PC-9 (cell line): ENCODE measurements around the gene SRRT. TPM values are rescaled to one million over a fixed set of nuclear protein-coding genes. Genes with fewer than 3 reads are reported as not detected.

Experiments
- BruUV-seq: library from RNA; stranded (reverse); fragments of 400-500 nt; replicated peaks from 2 replicates; lab custom pipeline; 2021; lab: Mats Ljungman, UMichigan
- CTCF ChIA-PET: fragments of 300-600 bp; sonication (Branson Sonifier 250); formaldehyde crosslinking; loops from one replicate; lab custom pipeline; 2022; ENCODE audit warnings: antibody characterized with exemption; lab: Charles Lee
- POLR2A ChIA-PET: fragments of 300-600 bp; sonication (Branson Sonifier 250); formaldehyde crosslinking; loops from one replicate; lab custom pipeline; 2022; ENCODE audit warnings: antibody characterized with exemption; ENCODE audit not compliant: unreplicated experiment; lab: Charles Lee
- DNase-seq, 2 experiments: peaks; one replicate each; pipeline versions ENCODE4 v3.0.0 to v3.0.0-alpha.2; 2015 to 2022; ENCODE audit warnings: mixed read lengths in 1 of 2
- H2AFZ ChIP-seq: fragments of 200-600 bp; sonication (generic); 2 replicates; pipeline ENCODE4 v1.8.1; 2017; ENCODE audit warnings: antibody characterized with exemption
- H3F3A ChIP-seq: fragments of 200-600 bp; sonication (generic); 2 replicates; pipeline ENCODE4 v1.8.1; 2017; ENCODE audit warnings: antibody characterized with exemption, mild to moderate bottlenecking, low read depth; ENCODE audit not compliant: insufficient read depth
- H3K27ac ChIP-seq: fragments of 200-600 bp; sonication (generic); 2 replicates; pipeline ENCODE4 v1.6.1; 2016; ENCODE audit warnings: mixed run types
- H3K27me3 ChIP-seq: fragments of 200-600 bp; sonication (generic); 2 replicates; pipeline ENCODE4 v1.6.1; 2016; ENCODE audit warnings: low read depth, mixed run types; ENCODE audit not compliant: insufficient read depth
- H3K36me3 ChIP-seq: fragments of 200-600 bp; sonication (generic); 2 replicates; pipeline ENCODE4 v1.6.1; 2016; ENCODE audit warnings: low read depth, mixed run types
- H3K4me1 ChIP-seq: fragments of 200-600 bp; sonication (generic); replicated peaks from 2 replicates; pipeline ENCODE4 v1.6.1; 2016; ENCODE audit warnings: mixed run types; ENCODE audit not compliant: insufficient read depth
- H3K4me2 ChIP-seq: fragments of 200-600 bp; sonication (generic); 2 replicates; pipeline ENCODE4 v1.6.1; 2017; ENCODE audit warnings: mixed run types
- H3K4me3 ChIP-seq: fragments of 200-600 bp; sonication (generic); 2 replicates; pipeline ENCODE4 v1.6.1; 2016; ENCODE audit warnings: mixed run types
- H3K79me2 ChIP-seq: fragments of 200-600 bp; sonication (generic); 2 replicates; pipeline ENCODE4 v1.6.1; 2017; ENCODE audit warnings: low read depth, mixed run types
- H3K9me2 ChIP-seq: fragments of 200-600 bp; sonication (generic); 2 replicates; pipeline ENCODE4 v1.8.1; 2017; ENCODE audit warnings: mild to moderate bottlenecking; ENCODE audit not compliant: insufficient read depth
- H3K9me3 ChIP-seq: fragments of 200-600 bp; sonication (generic); 2 replicates; pipeline ENCODE4 v1.8.1; 2016; ENCODE audit warnings: low read depth; ENCODE audit not compliant: insufficient read depth
- H4K20me1 ChIP-seq: fragments of 200-600 bp; sonication (generic); 2 replicates; pipeline ENCODE4 v1.8.1; 2017; ENCODE audit not compliant: insufficient read depth
- CTCF ChIP-seq: fragments of 200-600 bp; sonication (generic); conservative IDR thresholded peaks from 2 replicates; pipeline ENCODE4 v1.6.1; 2017; ENCODE audit warnings: mixed run types, antibody characterized with exemption, mild to moderate bottlenecking, moderate library complexity
- EZH2 ChIP-seq: fragments of 200-600 bp; sonication (generic); IDR thresholded peaks from 2 replicates; pipeline ENCODE4 v1.8.0; 2017; ENCODE audit warnings: antibody characterized with exemption, low read depth
- intact Hi-C: fragments of 100-400 bp; cut with micrococcal nuclease; formaldehyde crosslinking; loops from one replicate; pipeline ENCODE4 v1.10.0; 2022; ENCODE audit not compliant: unreplicated experiment
- total RNA-seq: library from RNA; stranded (reverse); gene quantifications from 2 replicates; pipeline ENCODE4 v1.2.3, GENCODE V29; 2021

SRRT gene
- total RNA-seq, 1 experiment from 2014 or later, result 144 TPM

GRCh38 chr7:100886142-100886935 is 11.4 kb downstream of the SRRT start:
- H3K9me2 ChIP-seq, result no peaks in the 10 kb centered on the region
- H3K9me3 ChIP-seq, result no peaks in the 10 kb centered on the region
- no peak overlapping the region for H3K27ac ChIP-seq
- peaks cover 8% of the 10 kb centered on the region for H4K20me1 ChIP-seq
- DNase-seq, result no peak
- H3K36me3 ChIP-seq, result peaks cover 27% of the 10 kb centered on the region
- POLR2A ChIA-PET, result interaction anchor here (0.6 to 1.2 kb wide), 3 partner anchors 12 to 332 kb away, joined by 3 to 12 read pairs (median 4); partner anchors contain the start of genes SRRT and ZNHIT1
- H3K4me3 ChIP-seq, result no peak overlapping the region
- CTCF ChIA-PET, result no interaction called here
- peaks cover 33% of the 10 kb centered on the region for H3K79me2 ChIP-seq
- no peaks in the 10 kb centered on the region for H3K27me3 ChIP-seq
- BruUV-seq, result no TSS peak
- intact Hi-C loops, result no loop called here
- no peak overlapping the region for H2AFZ ChIP-seq
- peaks cover 56% of the 10 kb centered on the region for H3F3A ChIP-seq
- TF ChIP-seq EZH2 (no peak), CTCF (no peak)
- H3K4me2 ChIP-seq, result no peak overlapping the region
- peaks cover 19% of the 10 kb centered on the region for H3K4me1 ChIP-seq

- peaks cover 26% of the 10 kb centered on the region for H3K4me1 ChIP-seq
- H3K9me2 ChIP-seq, result no peaks in the 10 kb centered on the region
- no peak overlapping the region for H2AFZ ChIP-seq
- intact Hi-C loops, result no loop called here
- H4K20me1 ChIP-seq, result peaks cover 4% of the 10 kb centered on the region; the same call in 1 of the 2 replicates
- peaks cover 27% of the 10 kb centered on the region for H3K79me2 ChIP-seq
- no peak overlapping the region for H3K4me3 ChIP-seq
- peaks cover 24% of the 10 kb centered on the region for H3K36me3 ChIP-seq
- H3K9me3 ChIP-seq, result no peaks in the 10 kb centered on the region
- peaks cover 63% of the 10 kb centered on the region for H3F3A ChIP-seq
- no peak for DNase-seq
- POLR2A ChIA-PET, result interaction anchor here (0.6 to 1.2 kb wide), 3 partner anchors 12 to 458 kb away, joined by 3 to 12 read pairs (median 4); partner anchors contain the start of gene SRRT
- CTCF ChIA-PET, result no interaction called here
- no peak for TF ChIP-seq EZH2
- TF ChIP-seq CTCF, result no peak
- no peak overlapping the region for H3K4me2 ChIP-seq
- no TSS peak for BruUV-seq
- no peaks in the 10 kb centered on the region for H3K27me3 ChIP-seq
- no peak overlapping the region for H3K27ac ChIP-seq
These were observed 12.1 kb downstream of the SRRT start for GRCh38 chr7:100886936-100887515.

DNA sequence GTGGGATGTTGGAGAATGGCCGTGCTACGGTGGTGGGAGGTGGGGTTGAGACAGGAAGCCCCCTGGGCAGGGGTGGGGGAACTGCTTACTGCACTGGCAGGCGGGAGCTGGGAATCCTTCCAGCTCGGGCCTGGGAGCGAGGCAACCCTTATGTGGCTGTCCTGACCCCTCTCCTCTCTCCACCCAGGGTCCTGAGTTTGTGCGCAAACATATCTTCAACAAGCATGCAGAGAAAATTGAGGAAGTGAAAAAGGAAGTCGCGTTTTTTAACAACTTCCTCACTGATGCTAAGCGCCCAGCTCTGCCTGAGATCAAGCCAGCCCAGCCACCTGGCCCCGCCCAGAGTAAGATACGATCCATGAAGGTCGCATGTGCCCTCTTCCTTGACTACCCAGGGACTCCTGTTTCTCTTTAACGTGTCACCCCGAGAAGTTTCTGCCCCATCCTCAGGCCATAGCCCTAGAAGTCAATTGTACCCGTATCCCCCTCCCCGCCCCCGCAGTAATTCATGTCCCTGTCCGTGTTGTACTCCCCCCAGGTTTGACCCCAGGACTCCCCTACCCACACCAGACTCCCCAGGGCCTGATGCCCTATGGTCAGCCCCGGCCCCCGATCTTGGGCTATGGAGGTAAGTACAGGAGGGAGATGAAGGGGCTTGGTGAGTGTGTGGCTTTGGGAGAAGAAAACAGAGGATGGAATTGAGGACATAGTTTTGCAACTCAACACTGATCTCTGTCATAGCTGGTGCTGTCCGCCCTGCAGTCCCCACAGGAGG is 12.8 kb downstream of the SRRT start:
- peaks cover 26% of the 10 kb centered on the region for H3K4me1 ChIP-seq
- peaks cover 66% of the 10 kb centered on the region for H3F3A ChIP-seq
- H3K9me3 ChIP-seq, result no peaks in the 10 kb centered on the region
- peaks cover 4% of the 10 kb centered on the region; the same call in 1 of the 2 replicates for H4K20me1 ChIP-seq
- H3K4me3 ChIP-seq, result peak overlapping the region; percentile 89; the same call in 1 of the 2 replicates
- peak overlapping the region; percentile 95 for H3K4me2 ChIP-seq
- no peaks in the 10 kb centered on the region for H3K9me2 ChIP-seq
- H3K27me3 ChIP-seq, result no peaks in the 10 kb centered on the region
- intact Hi-C loops, result loop anchor here (2.0 kb wide), 1 partner anchor 183 kb away; no protein-coding TSS in a partner anchor
- CTCF ChIA-PET, result interaction anchor here (0.6 kb wide), 1 partner anchor 418 kb away, joined by 9 read pairs; no protein-coding TSS in a partner anchor
- TSS peak; percentile 13 for BruUV-seq
- TF ChIP-seq CTCF (no peak), EZH2 (no peak)
- H3K79me2 ChIP-seq, result peaks cover 25% of the 10 kb centered on the region
- H2AFZ ChIP-seq, result no peak overlapping the region
- POLR2A ChIA-PET, result interaction anchor here (0.6 to 1.2 kb wide), 3 partner anchors 13 to 459 kb away, joined by 3 to 12 read pairs (median 4); partner anchors contain the start of gene SRRT
- H3K36me3 ChIP-seq, result peaks cover 24% of the 10 kb centered on the region
- no peak for DNase-seq
- no peak overlapping the region for H3K27ac ChIP-seq
